BLaER1 treated with 17β-estradiol and CSF1 and Interleukin-3, amounts not matched to agents 10 nM and 100 nM (cell line): ENCODE measurements around the gene RNF138.
A peak's percentile ranks its signal among the peaks of the same experiment; 100 is the strongest.

ENCODE experiments used
- H3K27ac ChIP-seq, 11 experiments: shearing (Covaris generic); formaldehyde crosslinking; 2 replicates each; pipeline ENCODE4 v1.8.1; 2022
- H3K27me3 ChIP-seq, 11 experiments: shearing (Covaris generic); formaldehyde crosslinking; 2 replicates each; pipeline ENCODE4 v1.8.1; 2022
- H3K36me3 ChIP-seq, 11 experiments: shearing (Covaris generic); formaldehyde crosslinking; 2 replicates each; pipeline ENCODE4 v1.8.1; 2022
- H3K4me1 ChIP-seq, 10 experiments: shearing (Covaris generic); formaldehyde crosslinking; 2 replicates each; pipeline ENCODE4 v1.8.1; 2022
- H3K4me2 ChIP-seq, 11 experiments: shearing (Covaris generic); formaldehyde crosslinking; 2 replicates each; pipeline ENCODE4 v1.8.1; 2022
- H3K4me3 ChIP-seq, 10 experiments: shearing (Covaris generic); formaldehyde crosslinking; 2 replicates each; pipeline ENCODE4 v1.8.1; 2022
- H3K9ac ChIP-seq, 11 experiments: shearing (Covaris generic); formaldehyde crosslinking; 2 replicates each; pipeline ENCODE4 v1.8.1; 2022
- H3K9me3 ChIP-seq, 11 experiments: shearing (Covaris generic); formaldehyde crosslinking; replicated peaks in 1 of 11; 2 replicates each; pipeline ENCODE4 v1.8.1; 2022
- H4K20me1 ChIP-seq, 11 experiments: shearing (Covaris generic); formaldehyde crosslinking; 2 replicates each; pipeline ENCODE4 v1.8.1; 2022
- Cebpa-rat ChIP-seq, 11 experiments: shearing (Covaris generic); IDR thresholded peaks; 2 replicates each; pipeline ENCODE4 v1.8.1; 2022

RNF138 gene

DNA sequence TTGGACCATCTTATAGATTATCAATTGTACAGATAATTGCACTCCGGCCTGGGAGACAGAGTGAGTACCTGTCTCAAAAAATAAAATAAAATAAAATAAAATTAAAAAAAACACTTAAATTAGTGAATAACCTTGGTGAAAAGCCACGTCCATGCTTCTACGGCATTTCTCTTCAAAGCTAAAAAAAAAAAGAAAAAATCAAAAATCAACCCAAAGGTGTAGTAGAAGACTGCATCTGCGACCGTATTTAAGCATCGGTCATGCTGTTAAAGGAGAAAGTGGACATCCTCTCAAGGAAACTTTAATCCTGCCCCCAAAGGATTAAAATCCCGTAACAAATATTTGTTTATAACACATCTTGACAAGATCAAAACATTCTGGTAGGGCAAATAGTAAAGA, 350 bp upstream of the RNF138 start:
- Histone ChIP-seq H3K27me3 (no peaks in the 10 kb centered on the region), H3K9me3 (no peaks in the 10 kb centered on the region), H3K4me1 (peaks cover 37 to 54% (median 42%) of the 10 kb centered on the region in 10 experiments), H3K4me3 (peak overlapping the region; percentile 71 to 99 (median 95)), H3K36me3 (peaks cover 8 to 37% (median 25%) of the 10 kb centered on the region in 11 experiments; a peak in 19 of 22 replicates), H3K9ac (peak overlapping the region; percentile 95 to 99 (median 98)), H4K20me1 (peaks cover 28 to 38% (median 36%) of the 10 kb centered on the region in 11 experiments), H3K4me2 (peak overlapping the region; percentile 80 to 94 (median 88)), H3K27ac (peak overlapping the region; percentile 94 to 99 (median 98))
- TF ChIP-seq Cebpa-rat (IDR thresholded peaks at IDR 0.05) = no peak

- no peaks in the 10 kb centered on the region for H3K9me3 ChIP-seq
- H3K4me1 ChIP-seq = peaks cover 42 to 54% (median 49%) of the 10 kb centered on the region in 10 experiments
- peak overlapping the region; percentile 74 to 96 (median 86) for H3K4me2 ChIP-seq
- no peaks in the 10 kb centered on the region for H3K27me3 ChIP-seq
- H3K27ac ChIP-seq = peak overlapping the region; percentile 94 to 99 (median 98)
- peaks cover 10 to 48% (median 36%) of the 10 kb centered on the region in 11 experiments; a peak in 21 of 22 replicates for H3K36me3 ChIP-seq
- H3K9ac ChIP-seq = peak overlapping the region; percentile 95 to 99 (median 98)
- H4K20me1 ChIP-seq = peaks cover 40 to 51% (median 48%) of the 10 kb centered on the region in 11 experiments
- no peak for TF ChIP-seq Cebpa-rat (IDR thresholded peaks at IDR 0.05)
- H3K4me3 ChIP-seq = peak overlapping the region; percentile 78 to 99 (median 96)
Observed at GRCh38 chr18:32092422-32093101, 888 bp downstream of the RNF138 start.

DNA sequence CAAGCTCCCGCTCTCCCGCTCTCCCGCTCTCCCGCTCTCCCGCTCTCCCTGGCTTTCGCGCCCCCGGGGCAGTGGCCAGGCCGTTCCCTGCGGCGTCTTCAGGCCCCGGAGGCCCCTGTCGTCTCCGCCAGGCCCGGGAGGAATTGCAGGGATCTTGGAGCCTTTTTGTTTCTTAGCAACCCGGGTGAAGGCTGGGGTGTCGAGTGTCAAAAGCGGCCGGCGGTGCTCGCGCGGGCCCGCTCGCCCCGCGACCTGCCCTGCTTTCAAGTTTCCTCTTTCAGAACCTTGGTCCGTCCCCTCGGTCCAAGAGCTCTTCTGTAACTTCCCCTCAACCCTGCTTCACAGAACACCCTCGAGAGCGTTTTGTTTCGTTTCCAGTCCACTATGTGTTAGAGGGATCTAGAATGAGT, 1.4 kb downstream of the RNF138 start:
- Histone ChIP-seq H3K4me2 (peak overlapping the region; percentile 74 to 96 (median 84)), H3K9me3 (no peaks in the 10 kb centered on the region), H3K9ac (peak overlapping the region; percentile 95 to 99 (median 98)), H3K4me3 (peak overlapping the region; percentile 78 to 99 (median 96)), H3K36me3 (peaks cover 10 to 48% (median 42%) of the 10 kb centered on the region in 11 experiments; a peak in 21 of 22 replicates), H4K20me1 (peaks cover 46 to 56% (median 54%) of the 10 kb centered on the region in 11 experiments), H3K27me3 (no peaks in the 10 kb centered on the region), H3K27ac (peak overlapping the region; percentile 94 to 99 (median 98)), H3K4me1 (peaks cover 43 to 54% (median 52%) of the 10 kb centered on the region in 10 experiments)
- TF ChIP-seq Cebpa-rat (IDR thresholded peaks at IDR 0.05) = no peak

DNA sequence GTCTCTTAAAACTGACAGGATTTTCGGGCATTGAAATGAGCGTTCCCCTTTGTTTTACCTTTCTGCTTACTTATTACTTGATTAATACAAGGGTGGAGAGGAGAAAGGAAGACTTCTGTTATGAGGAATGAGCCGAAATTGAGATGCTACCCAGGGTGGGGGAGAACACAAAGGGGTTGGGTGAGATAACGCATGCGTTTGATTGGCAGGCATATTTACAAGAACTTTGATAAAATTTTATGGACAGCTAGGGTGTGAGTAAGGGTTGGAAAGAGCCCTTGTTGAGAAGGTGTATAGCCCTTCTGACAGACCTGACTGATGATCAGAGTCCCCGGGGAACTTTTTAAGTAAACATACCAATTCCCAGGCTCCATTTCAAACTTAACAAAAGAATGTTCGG, 1.8 kb downstream of the RNF138 start:
- H3K27me3 ChIP-seq = no peaks in the 10 kb centered on the region
- H3K36me3 ChIP-seq = peaks cover 10 to 50% (median 46%) of the 10 kb centered on the region in 11 experiments; a peak in 21 of 22 replicates
- H3K4me2 ChIP-seq = peak overlapping the region; percentile 74 to 96 (median 84)
- H3K9me3 ChIP-seq = no peaks in the 10 kb centered on the region
- peak overlapping the region; percentile 78 to 99 (median 96) for H3K4me3 ChIP-seq
- TF ChIP-seq Cebpa-rat (IDR thresholded peaks at IDR 0.05) = no peak
- H3K9ac ChIP-seq = peak overlapping the region; percentile 95 to 99 (median 98)
- H3K4me1 ChIP-seq = peaks cover 43 to 58% (median 56%) of the 10 kb centered on the region in 10 experiments
- peak overlapping the region; percentile 94 to 99 (median 98) for H3K27ac ChIP-seq
- H4K20me1 ChIP-seq = peaks cover 50 to 60% (median 58%) of the 10 kb centered on the region in 11 experiments

DNA sequence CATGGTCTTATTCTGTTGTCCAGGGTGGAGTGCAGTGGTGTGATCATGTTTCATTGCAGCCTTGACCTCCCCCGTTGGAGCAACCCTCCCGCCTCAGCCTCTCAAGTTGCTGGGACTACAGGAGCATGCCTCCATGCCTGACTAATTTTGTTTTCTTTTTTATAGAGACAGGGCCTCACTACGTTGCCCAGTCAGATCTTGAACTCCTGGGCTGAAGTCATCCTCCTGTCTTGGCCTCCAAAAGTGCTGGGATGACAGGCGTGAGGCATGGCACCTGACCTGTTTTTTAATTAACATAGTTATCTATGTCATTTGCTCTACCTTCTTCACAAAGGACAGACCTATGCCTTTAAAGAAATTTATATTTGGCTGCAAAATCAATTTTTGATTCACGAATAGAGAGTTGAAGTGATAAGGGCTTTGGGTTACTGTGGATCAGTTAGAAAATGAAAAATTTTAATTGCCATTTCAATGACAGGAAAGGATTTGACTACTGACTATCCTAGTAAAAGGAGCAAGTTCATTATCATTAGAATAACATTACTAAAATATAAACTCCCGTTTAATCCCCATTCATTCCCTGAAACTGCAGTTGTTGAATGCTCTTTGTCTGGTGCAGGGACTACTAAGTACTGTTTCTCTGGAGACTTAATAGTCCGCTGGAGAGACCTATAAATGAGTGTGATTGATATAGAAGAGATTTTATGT, 3.7 kb downstream of the RNF138 start:
- peaks cover 68 to 79% (median 76%) of the 10 kb centered on the region in 11 experiments for H4K20me1 ChIP-seq
- H3K27ac ChIP-seq = no peak overlapping the region
- H3K27me3 ChIP-seq = no peaks in the 10 kb centered on the region
- peak overlapping the region; percentile 74 to 96 (median 84) for H3K4me2 ChIP-seq
- H3K9ac ChIP-seq = peak overlapping the region in 9 of 11 experiments; percentile 3 to 99 (median 97); a peak in 9 of 22 replicates
- peak overlapping the region in 9 of 10 experiments; percentile 78 to 99 (median 95); a peak in 14 of 20 replicates for H3K4me3 ChIP-seq
- H3K9me3 ChIP-seq = no peaks in the 10 kb centered on the region; a peak in 1 of 22 replicates
- H3K4me1 ChIP-seq = peaks cover 43 to 70% (median 58%) of the 10 kb centered on the region in 10 experiments
- H3K36me3 ChIP-seq = peaks cover 17 to 68% (median 64%) of the 10 kb centered on the region in 11 experiments; a peak in 21 of 22 replicates
- no peak for TF ChIP-seq Cebpa-rat (IDR thresholded peaks at IDR 0.05)

DNA sequence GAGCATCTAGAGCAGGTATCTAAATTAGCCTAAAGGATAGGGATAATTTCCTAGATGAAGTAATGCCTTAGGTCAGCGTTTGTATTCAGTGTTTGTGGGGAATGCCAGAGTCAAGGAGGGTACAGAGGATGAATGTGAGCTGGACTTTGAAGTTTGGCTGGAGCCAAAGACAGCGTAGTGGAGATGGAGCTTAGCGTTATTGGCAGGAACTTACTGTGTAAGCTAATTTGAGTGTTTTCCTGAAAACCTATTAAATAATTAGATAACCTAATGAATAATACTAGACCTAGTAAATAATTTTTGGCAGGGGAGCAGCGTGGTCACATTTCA, 4.2 kb downstream of the RNF138 start:
- Histone ChIP-seq H3K4me2 (peak overlapping the region; percentile 74 to 96 (median 84)), H3K4me1 (peaks cover 41 to 66% (median 55%) of the 10 kb centered on the region in 10 experiments), H3K9ac (peak overlapping the region in 3 of 11 experiments; percentile 2 to 98 (median 3); a peak in 1 of 22 replicates), H3K27me3 (no peaks in the 10 kb centered on the region), H3K9me3 (no peaks in the 10 kb centered on the region; a peak in 1 of 22 replicates), H3K36me3 (peaks cover 19 to 73% (median 69%) of the 10 kb centered on the region in 11 experiments; a peak in 21 of 22 replicates), H4K20me1 (peaks cover 73 to 84% (median 81%) of the 10 kb centered on the region in 11 experiments), H3K27ac (no peak overlapping the region), H3K4me3 (peak overlapping the region in 3 of 10 experiments; percentile 10 to 95 (median 95); a peak in 3 of 20 replicates)
- no peak for TF ChIP-seq Cebpa-rat (IDR thresholded peaks at IDR 0.05)

GRCh38 chr18:32096946-32097345, 5.3 kb downstream of the RNF138 start:
- H4K20me1 ChIP-seq = peaks cover 84 to 95% (median 92%) of the 10 kb centered on the region in 11 experiments
- no peaks in the 10 kb centered on the region; a peak in 1 of 22 replicates for H3K9me3 ChIP-seq
- no peaks in the 10 kb centered on the region for H3K27me3 ChIP-seq
- H3K9ac ChIP-seq = 0 out of 22 replicates have a peak overlapping the region, but pooled peaks of 2 of the 11 experiments have one; percentile 5 to 22
- TF ChIP-seq Cebpa-rat (IDR thresholded peaks at IDR 0.05) = no peak
- H3K27ac ChIP-seq = 0 out of 22 replicates have a peak overlapping the region, but pooled peaks of 1 of the 11 experiments have one; percentile 2
- peak overlapping the region; percentile 74 to 96 (median 84); a peak in 21 of 22 replicates for H3K4me2 ChIP-seq
- H3K4me3 ChIP-seq = no peak overlapping the region
- peaks cover 23 to 84% (median 80%) of the 10 kb centered on the region in 11 experiments; a peak in 21 of 22 replicates for H3K36me3 ChIP-seq
- peaks cover 34 to 59% (median 47%) of the 10 kb centered on the region in 10 experiments for H3K4me1 ChIP-seq

- no peaks in the 10 kb centered on the region for H3K27me3 ChIP-seq
- no peak overlapping the region for H3K4me3 ChIP-seq
- peaks cover 19 to 100% (median 87%) of the 10 kb centered on the region in 11 experiments; a peak in 21 of 22 replicates for H3K36me3 ChIP-seq
- H3K9ac ChIP-seq = no peak overlapping the region
- no peak overlapping the region for H3K27ac ChIP-seq
- H3K9me3 ChIP-seq = no peaks in the 10 kb centered on the region; a peak in 1 of 22 replicates
- H4K20me1 ChIP-seq = peaks cover 95 to 100% (median 100%) of the 10 kb centered on the region in 11 experiments
- peaks cover 0 to 6% (median 2%) of the 10 kb centered on the region in 10 experiments; a peak in 9 of 20 replicates for H3K4me1 ChIP-seq
- TF ChIP-seq Cebpa-rat (IDR thresholded peaks at IDR 0.05) = no peak
- no peak overlapping the region for H3K4me2 ChIP-seq
Observed at GRCh38 chr18:32104516-32104915, 12.8 kb downstream of the RNF138 start.
